GM18858 (cell line): ENCODE measurements around the gene DOCK8.

Experiments
- ATAC-seq: cut with Tn5 transposase; IDR thresholded peaks from one replicate; pipeline ENCODE4 v1.9.1; 2021; ENCODE audit not compliant: unreplicated experiment

Gene DOCK8

DNA sequence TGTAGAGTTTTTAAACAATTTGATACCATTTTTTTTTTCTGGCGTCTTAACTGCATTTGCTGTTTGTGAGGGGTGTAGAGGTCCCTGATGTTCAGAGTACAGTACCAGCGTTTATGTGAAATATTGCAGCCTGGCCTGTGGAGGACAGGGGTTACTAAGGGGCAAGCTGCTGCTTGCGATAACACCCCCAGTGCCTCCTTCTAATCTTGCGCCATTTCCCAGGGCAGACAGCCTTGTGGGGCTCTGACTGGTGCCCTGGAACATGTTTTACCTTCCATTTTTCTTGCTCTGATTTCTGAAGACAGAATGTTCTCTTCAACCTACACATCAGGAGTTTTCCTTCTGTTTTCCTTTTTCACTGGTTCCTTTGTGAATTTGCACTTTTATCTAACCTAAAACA lies 142.9 kb downstream of the DOCK8 start:
- no peak for ATAC-seq

GRCh38 chr9:362561-363273 lies 148.1 kb downstream of the DOCK8 start:
- no peak for ATAC-seq

DNA sequence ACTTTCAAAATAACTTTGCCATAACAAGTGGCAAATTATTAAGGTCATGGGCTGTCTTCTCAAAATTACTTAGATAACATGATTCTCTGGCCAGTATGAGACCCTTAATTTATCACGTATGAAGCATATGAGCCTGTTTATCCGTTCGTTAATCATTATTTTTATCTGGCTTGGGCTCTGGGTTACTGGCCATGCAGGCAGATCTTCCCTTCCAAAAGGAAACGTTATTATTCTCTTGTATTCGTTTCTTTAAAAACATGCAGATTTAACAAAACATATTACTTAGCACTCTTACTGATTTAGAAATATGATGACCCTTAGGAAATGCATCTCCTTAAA lies 148.6 kb downstream of the DOCK8 start:
- no peak for ATAC-seq

- no peak for ATAC-seq
These were observed 150.8 kb downstream of the DOCK8 start for GRCh38 chr9:365436-365835.

DNA sequence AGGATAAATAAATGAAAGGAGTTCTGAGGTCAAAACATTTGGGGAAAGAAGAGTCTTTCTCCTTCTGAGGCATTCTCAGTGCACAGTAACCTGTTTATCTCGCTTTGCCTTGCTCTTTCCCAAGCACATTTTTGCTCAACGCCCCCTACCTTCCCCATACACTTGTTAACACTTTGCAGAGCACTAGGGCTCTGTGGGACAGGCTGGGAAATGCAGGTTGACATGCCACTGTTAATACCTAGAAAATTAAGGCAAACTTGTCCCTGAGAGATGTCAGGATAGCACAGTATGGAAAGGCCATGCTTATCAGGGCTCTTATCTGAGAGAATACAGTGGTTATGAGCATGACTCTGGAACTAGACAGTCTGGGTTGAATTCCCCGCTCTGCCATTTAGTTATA lies 152.0 kb downstream of the DOCK8 start:
- no peak for ATAC-seq

- ATAC-seq = no peak
These were observed 155.4 kb downstream of the DOCK8 start for GRCh38 chr9:370086-370485.

GRCh38 chr9:371349-371748 lies 156.7 kb downstream of the DOCK8 start:
- ATAC-seq = no peak

DNA sequence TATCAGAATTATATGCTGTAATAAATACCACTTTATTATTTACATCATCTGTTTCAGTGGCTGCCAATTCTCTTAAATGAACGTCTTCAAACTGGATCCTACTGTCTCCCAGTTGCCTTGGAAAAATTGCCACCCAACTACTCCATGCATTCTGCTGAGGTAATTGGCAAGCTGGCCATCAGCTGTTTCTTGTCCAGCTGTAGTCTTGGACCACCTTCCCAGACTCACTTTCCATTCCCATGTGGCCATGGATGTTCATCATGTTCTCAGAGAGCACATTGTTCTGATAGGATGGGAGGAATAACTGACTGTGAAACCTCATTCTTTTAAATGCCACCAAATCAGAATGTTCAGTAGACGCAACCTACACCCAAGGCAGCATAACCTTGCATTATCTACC lies 157.5 kb downstream of the DOCK8 start:
- no peak for ATAC-seq

GRCh38 chr9:373759-374206 lies 159.1 kb downstream of the DOCK8 start:
- ATAC-seq = no peak

GRCh38 chr9:374736-375135 lies 160.1 kb downstream of the DOCK8 start:
- no peak for ATAC-seq

GRCh38 chr9:376115-376514 lies 161.4 kb downstream of the DOCK8 start:
- no peak for ATAC-seq

DNA sequence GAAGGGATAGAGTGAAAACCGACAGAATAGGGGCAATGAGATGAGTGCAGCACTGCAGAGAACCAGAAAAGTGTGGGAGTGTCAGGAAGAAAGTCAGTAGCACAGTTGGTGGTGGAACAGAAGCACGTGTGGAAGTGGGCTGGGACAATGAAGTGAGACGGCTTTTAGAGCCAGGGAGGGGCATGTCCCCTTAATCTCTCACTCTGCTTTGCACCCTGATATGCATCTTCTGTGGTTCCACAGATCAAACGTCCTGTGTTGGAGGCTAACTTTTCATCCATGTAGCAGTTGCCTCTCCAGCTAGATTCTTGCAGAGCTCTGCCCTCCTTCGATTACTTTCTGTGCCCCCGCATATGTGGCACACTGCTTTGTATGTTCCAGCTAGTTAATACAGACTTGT lies 163.6 kb downstream of the DOCK8 start:
- no peak for ATAC-seq

DNA sequence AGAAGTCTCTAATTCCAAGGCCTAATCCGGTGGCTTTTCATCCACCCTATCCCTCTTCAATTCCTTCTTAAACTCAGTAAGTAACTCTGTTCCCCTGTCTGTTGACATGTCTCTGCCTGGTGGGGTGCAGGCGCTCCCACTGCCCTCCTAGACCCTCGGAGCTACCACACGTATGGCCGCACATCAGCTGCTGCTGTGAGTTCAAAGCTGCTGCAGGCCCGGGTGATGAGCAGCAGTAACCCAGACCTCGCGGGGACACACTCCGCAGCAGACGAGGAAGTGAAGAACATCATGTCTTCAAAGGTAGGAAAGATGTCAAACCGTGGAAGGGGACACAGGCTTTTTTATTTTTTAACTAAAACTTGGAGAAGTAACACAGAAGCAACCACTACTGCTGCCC lies 167.7 kb downstream of the DOCK8 start:
- ATAC-seq = no peak

- ATAC-seq = no peak
These were observed 171.2 kb downstream of the DOCK8 start for GRCh38 chr9:385818-386398.

GRCh38 chr9:389159-389558 lies 174.5 kb downstream of the DOCK8 start:
- no peak for ATAC-seq

DNA sequence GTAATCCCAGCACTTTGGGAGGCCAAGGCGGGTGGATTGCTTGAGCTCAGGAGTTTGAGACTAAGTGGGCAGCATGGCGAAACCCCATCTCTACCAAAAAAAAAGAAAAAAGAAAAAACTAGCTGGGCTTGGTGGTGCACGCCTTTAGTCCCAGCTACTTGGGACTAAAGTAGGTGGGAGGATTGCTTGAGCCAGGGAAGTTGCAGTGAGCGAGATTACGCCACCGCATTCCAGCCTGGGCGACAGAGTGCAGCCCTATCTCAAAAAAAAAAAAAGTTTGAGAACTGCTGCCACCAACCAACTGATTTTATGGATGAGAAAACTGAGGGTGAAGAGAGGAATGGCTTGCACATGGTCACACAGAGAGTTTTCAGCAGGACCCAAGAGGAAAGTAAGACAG lies 175.1 kb downstream of the DOCK8 start:
- ATAC-seq = no peak

DNA sequence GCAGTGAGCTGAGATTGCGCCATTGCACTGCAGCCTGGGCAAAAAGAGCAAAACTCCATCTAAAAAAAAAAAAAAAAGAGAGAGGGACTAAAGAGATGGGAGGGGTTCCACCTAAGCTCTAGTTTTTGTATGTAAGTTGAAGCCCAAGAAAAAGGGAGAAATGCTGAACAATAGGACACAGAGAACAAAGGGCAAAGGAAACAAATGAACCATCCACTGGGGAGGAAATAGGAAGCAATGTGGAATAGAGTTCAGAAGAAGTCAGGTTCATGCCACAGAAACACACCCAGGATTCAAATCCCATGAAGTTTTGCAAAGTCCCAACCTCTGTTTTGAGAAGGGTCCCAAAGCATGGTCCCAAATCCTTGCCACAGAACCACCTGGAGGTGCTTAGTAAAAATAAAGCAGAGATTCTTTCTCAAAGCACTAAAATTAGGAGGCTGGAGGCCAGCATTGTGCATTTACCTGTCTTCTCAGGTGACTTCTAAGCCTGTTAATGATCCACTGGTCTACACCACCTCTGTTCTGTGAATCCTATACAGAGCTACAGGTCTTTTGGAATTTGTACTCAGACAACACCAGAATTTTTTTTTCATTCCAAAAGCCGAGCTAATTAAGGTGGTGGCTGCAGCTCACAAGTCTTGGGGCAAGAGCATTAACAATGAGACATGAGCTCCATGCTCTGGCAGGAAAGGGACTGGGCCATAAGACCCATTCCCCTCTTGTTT lies 177.6 kb downstream of the DOCK8 start:
- ATAC-seq = no peak

DNA sequence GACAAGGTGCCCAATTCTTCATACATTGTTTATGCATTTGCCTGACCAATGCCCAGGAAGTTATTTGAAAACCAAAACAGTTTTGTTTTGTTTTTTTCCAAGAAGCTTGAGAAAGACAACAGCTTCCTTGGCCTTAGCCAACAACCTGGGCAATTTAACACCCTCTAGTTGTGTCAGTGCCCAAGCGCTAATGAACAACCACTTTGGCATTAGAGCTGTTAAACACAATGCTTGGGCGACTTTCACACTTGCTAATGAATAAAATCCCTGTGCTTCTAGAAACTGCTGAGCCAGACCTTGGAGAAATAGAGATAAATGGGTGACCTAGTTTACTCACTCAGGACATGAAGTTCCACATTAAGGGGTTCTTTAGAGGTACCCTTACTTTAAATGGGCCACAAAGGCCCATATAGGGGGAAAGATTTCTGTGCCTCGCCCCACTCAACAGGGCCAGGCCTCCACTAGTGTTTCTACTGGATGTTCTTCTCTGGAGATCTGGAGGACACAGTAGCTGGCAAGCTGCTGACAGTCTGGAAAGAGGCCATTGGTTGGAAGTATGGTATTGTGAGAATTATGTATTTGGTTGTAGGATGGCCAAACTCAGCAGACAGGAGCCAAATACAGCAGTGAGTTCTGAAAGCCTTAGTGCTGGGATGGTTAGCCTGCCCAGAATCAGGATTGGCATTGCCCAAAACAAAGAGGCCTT lies 179.8 kb downstream of the DOCK8 start:
- ATAC-seq = no peak

DNA sequence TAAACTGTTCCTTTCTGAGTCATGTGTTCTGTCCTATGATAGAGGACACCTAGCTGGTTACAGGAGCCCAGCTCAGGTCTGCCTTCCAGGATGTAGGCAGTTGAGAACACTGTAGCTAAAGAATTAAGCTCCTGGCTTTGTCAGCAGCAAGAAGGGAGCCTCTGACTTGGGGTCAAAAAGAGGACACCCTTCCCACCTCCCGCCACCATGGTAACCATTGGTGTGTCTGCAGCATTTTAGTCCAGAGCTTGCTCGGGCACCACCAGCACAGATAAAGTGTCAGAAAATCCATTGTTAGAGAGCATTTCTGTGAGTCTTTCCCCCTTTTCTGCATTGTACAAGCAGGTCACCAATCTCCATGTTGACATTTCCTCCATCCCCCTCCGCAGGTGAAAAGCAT lies 181.7 kb downstream of the DOCK8 start:
- no peak for ATAC-seq

- no peak for ATAC-seq
These were observed 183.4 kb downstream of the DOCK8 start for GRCh38 chr9:398085-398484.

DNA sequence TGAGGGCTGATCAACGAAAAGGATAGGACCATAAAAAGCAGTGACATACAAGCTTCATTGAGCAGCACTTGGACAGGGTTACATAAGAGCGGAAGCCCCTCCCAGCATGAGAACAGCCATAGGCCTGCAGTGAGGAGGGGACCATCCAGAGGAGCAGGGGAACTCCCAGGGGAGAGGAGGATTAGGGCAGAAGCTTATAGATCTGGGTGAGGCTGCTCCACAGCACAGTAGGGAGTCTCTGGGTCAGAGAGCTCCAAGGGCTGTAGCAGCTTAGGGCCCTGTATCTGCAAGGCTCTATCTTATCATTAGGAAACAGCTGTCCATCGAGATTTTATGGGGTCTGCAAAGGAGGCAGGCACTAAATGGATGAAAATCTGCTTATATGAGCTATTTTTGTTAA lies 186.6 kb downstream of the DOCK8 start:
- ATAC-seq = no peak

DNA sequence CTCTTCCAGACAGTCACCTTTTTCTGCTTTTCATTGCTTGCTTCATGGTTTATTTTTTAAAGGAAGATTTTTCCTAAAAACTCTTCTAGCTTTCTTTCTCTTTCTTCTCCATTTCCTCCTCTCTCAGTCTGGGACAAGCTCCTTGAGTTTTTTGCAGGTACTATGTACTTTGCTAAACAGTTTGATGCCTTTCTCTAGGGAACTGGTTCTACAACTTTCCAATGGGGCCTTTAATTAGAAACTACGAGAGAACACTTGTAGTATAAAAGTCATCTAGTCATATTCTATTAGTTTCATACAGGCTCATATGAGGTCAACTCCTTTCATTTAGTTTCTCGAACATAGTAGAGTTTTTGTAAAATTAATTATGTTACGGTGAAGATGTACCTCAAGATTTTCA lies 189.6 kb downstream of the DOCK8 start:
- ATAC-seq = no peak
